Measurements from ENCODE around the gene STARD10.

Gene STARD10

GRCh38 chr11:72716788-72717435 is 76.9 kb downstream of the STARD10 start:
- TF ChIP-seq CTCF (IDR thresholded peaks at IDR 0.05; ENCODE audit: borderline replicate concordance, insufficient read depth, low read depth, low read length), result no peak
- no peak overlapping the region for H3K4me3 ChIP-seq (ENCODE audit: low read depth, low read length)

GRCh38 chr11:72716290-72716689 is 77.6 kb downstream of the STARD10 start:
- no peak for TF ChIP-seq CTCF (IDR thresholded peaks at IDR 0.05; ENCODE audit: borderline replicate concordance, insufficient read depth, low read depth, low read length)
- no peak overlapping the region for H3K4me3 ChIP-seq (ENCODE audit: low read depth, low read length)

GRCh38 chr11:72712841-72713240 is 81.0 kb downstream of the STARD10 start:
- no peak for TF ChIP-seq CTCF (IDR thresholded peaks at IDR 0.05; ENCODE audit: borderline replicate concordance, insufficient read depth, low read depth, low read length)
- H3K4me3 ChIP-seq (ENCODE audit: low read depth, low read length), result no peak overlapping the region

- TF ChIP-seq CTCF (IDR thresholded peaks at IDR 0.05; ENCODE audit: borderline replicate concordance, insufficient read depth, low read depth, low read length), result no peak
Measured at GRCh38 chr11:72712168-72712751, 81.6 kb downstream of the STARD10 start.

GRCh38 chr11:72711141-72711540 is 82.7 kb downstream of the STARD10 start:
- no peak overlapping the region for H3K4me3 ChIP-seq (ENCODE audit: low read depth, low read length)
- no peak for TF ChIP-seq CTCF (IDR thresholded peaks at IDR 0.05; ENCODE audit: borderline replicate concordance, insufficient read depth, low read depth, low read length)

More at GRCh38 chr11:72712168-72712751, 81.6 kb downstream of the STARD10 start:
- H3K4me3 ChIP-seq (ENCODE audit: low read depth, low read length), result no peak overlapping the region

- no peak overlapping the region for H3K4me3 ChIP-seq (ENCODE audit: low read depth, low read length)
- TF ChIP-seq CTCF (IDR thresholded peaks at IDR 0.05; ENCODE audit: borderline replicate concordance, insufficient read depth, low read depth, low read length), result no peak
Measured at GRCh38 chr11:72710278-72710677, 83.6 kb downstream of the STARD10 start.

Data from GM12875 (cell line).